ENCODE measurements around the gene RSPH4A. TPM values are rescaled to one million over a fixed set of nuclear protein-coding genes. Genes with fewer than 3 reads are reported as not detected.
"Not testable (repeated sequence)": the region's sequence is repeated elsewhere in the genome, so short reads cannot be mapped to it uniquely, and the experiment has no call there.

RSPH4A gene
- total RNA-seq, 1 donor from 2014 or later, result not detected

GRCh38 chr6:116624036-116624805 lies 7.9 kb downstream of the RSPH4A start:
- no peak for ATAC-seq
- DNase-seq (ENCODE audit: low spot score), result no peak

- ATAC-seq, result no peak
- no peak for DNase-seq (ENCODE audit: low spot score)
Measured at GRCh38 chr6:116625872-116626271, 9.6 kb downstream of the RSPH4A start.

- peak; percentile 31 for ATAC-seq
- no peak for DNase-seq (ENCODE audit: low spot score)
Measured at GRCh38 chr6:116629563-116629981, 13.3 kb downstream of the RSPH4A start.

GRCh38 chr6:116631379-116631990 lies 15.2 kb downstream of the RSPH4A start:
- ATAC-seq (peak; percentile 24), DNase-seq (ENCODE audit: low spot score) (no peak)

- ATAC-seq, result peak; percentile 24
- no peak for DNase-seq (ENCODE audit: low spot score)
Measured at GRCh38 chr6:116633685-116634084, 17.4 kb downstream of the RSPH4A start.

- no peak for ATAC-seq
- no peak for DNase-seq (ENCODE audit: low spot score)
Measured at GRCh38 chr6:116648156-116648555, 31.9 kb downstream of the RSPH4A start.

- no peak for ATAC-seq
Measured at GRCh38 chr6:116649129-116649528, 32.9 kb downstream of the RSPH4A start.

GRCh38 chr6:116651916-116652315 lies 35.6 kb downstream of the RSPH4A start:
- ATAC-seq, result no peak

More at GRCh38 chr6:116649129-116649528, 32.9 kb downstream of the RSPH4A start:
- DNase-seq (ENCODE audit: low spot score), result no peak

GRCh38 chr6:116661594-116661993 lies 45.3 kb downstream of the RSPH4A start:
- ATAC-seq, result no peak
- DNase-seq (ENCODE audit: low spot score), result no peak

More at GRCh38 chr6:116651916-116652315, 35.6 kb downstream of the RSPH4A start:
- no peak for DNase-seq (ENCODE audit: low spot score)

- ATAC-seq, result no peak
- no peak for DNase-seq (ENCODE audit: low spot score)
Measured at GRCh38 chr6:116662202-116662601, 45.9 kb downstream of the RSPH4A start.

GRCh38 chr6:116663308-116663707 lies 47.0 kb downstream of the RSPH4A start:
- no peak for ATAC-seq

GRCh38 chr6:116664169-116664568 lies 47.9 kb downstream of the RSPH4A start:
- ATAC-seq; DNase-seq (ENCODE audit: low spot score): not testable (repeated sequence)

More at GRCh38 chr6:116663308-116663707, 47.0 kb downstream of the RSPH4A start:
- DNase-seq (ENCODE audit: low spot score), result no peak

GRCh38 chr6:116665464-116665863 lies 49.2 kb downstream of the RSPH4A start:
- ATAC-seq (no peak), DNase-seq (ENCODE audit: low spot score) (no peak)

- DNase-seq (ENCODE audit: low spot score) (no peak), ATAC-seq (no peak)
Measured at GRCh38 chr6:116666869-116667268, 50.6 kb downstream of the RSPH4A start.

- no peak for ATAC-seq
- DNase-seq (ENCODE audit: low spot score), result no peak
Measured at GRCh38 chr6:116667623-116668022, 51.3 kb downstream of the RSPH4A start.

- DNase-seq (ENCODE audit: low spot score) (no peak), ATAC-seq (no peak)
Measured at GRCh38 chr6:116672306-116672705, 56.0 kb downstream of the RSPH4A start.

- ATAC-seq, result no peak
- no peak for DNase-seq (ENCODE audit: low spot score)
Measured at GRCh38 chr6:116676021-116676420, 59.7 kb downstream of the RSPH4A start.

GRCh38 chr6:116680880-116681672 lies 64.8 kb downstream of the RSPH4A start, which contains the start of gene KPNA5:
Gene KPNA5 (plus strand): TSS chr6:116681211. CDS start chr6:116681335, 124 bp downstream.
- peak; percentile 89 for DNase-seq (ENCODE audit: low spot score)

GRCh38 chr6:116682334-116682712 lies 66.0 kb downstream of the RSPH4A start:
- no peak for DNase-seq (ENCODE audit: low spot score)
- ATAC-seq, result no peak

More at GRCh38 chr6:116680880-116681672, 64.8 kb downstream of the RSPH4A start, which contains the start of gene KPNA5:
- peak; percentile 98 for ATAC-seq

All from left lobe of liver (tissue), 2 donors.